Cardiac fibroblast (primary cell): ENCODE results near the gene GJA3.

Experiments
- DNase-seq, 2 donors: peaks; one replicate each; pipeline versions ENCODE4 v3.0.0 to v3.0.0-alpha.2; 2010; ENCODE audit warnings: low read depth in 2 of 2
- H3K4me3 ChIP-seq, 2 donors: replicated peaks in 1 of 2; 1 replicate in 1 of 2; 2 replicates in 1 of 2; pipeline ENCODE4 v1.5.1; 2011; ENCODE audit warnings: low read depth in 2 of 2, low read length in 2 of 2, mild to moderate bottlenecking in 2 of 2, moderate library complexity in 1 of 2
- TF ChIP-seq, protein P1 (sequence below): IDR thresholded peaks from one replicate; pipeline ENCODE4 v1.5.1; 2011; ENCODE audit warnings: low read depth, mild to moderate bottlenecking, low read length, inconsistent platforms

Gene GJA3

DNA sequence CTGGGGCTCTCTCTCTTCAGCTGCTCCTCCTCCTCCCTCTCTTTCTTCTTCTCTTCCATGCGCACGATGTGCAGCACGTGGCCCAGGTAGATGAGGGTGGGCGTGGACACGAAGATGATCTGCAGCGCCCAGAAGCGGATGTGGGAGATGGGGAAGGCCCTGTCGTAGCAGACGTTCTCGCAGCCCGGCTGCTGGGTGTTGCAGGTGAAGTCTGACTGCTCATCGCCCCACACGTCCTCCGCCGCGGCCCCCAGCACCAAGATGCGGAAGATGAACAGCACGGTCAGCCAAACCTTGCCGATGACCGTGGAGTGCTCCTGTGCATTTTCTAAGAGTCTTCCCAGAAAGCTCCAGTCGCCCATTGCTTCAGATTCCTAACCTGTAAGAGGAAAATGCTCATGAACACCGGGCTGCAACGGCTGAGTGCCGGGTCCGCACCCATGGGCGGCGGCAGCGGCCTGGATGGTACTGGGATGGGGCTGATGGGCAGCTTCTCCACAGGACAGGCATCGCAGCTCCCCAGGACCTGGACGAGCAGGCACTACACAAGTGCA is 17.8 kb downstream of the GJA3 start:
- H3K4me3 ChIP-seq = no peak overlapping the region
- TF ChIP-seq, protein P1, sequence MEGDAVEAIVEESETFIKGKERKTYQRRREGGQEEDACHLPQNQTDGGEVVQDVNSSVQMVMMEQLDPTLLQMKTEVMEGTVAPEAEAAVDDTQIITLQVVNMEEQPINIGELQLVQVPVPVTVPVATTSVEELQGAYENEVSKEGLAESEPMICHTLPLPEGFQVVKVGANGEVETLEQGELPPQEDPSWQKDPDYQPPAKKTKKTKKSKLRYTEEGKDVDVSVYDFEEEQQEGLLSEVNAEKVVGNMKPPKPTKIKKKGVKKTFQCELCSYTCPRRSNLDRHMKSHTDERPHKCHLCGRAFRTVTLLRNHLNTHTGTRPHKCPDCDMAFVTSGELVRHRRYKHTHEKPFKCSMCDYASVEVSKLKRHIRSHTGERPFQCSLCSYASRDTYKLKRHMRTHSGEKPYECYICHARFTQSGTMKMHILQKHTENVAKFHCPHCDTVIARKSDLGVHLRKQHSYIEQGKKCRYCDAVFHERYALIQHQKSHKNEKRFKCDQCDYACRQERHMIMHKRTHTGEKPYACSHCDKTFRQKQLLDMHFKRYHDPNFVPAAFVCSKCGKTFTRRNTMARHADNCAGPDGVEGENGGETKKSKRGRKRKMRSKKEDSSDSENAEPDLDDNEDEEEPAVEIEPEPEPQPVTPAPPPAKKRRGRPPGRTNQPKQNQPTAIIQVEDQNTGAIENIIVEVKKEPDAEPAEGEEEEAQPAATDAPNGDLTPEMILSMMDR = no peak
- DNase-seq = no peak

DNA sequence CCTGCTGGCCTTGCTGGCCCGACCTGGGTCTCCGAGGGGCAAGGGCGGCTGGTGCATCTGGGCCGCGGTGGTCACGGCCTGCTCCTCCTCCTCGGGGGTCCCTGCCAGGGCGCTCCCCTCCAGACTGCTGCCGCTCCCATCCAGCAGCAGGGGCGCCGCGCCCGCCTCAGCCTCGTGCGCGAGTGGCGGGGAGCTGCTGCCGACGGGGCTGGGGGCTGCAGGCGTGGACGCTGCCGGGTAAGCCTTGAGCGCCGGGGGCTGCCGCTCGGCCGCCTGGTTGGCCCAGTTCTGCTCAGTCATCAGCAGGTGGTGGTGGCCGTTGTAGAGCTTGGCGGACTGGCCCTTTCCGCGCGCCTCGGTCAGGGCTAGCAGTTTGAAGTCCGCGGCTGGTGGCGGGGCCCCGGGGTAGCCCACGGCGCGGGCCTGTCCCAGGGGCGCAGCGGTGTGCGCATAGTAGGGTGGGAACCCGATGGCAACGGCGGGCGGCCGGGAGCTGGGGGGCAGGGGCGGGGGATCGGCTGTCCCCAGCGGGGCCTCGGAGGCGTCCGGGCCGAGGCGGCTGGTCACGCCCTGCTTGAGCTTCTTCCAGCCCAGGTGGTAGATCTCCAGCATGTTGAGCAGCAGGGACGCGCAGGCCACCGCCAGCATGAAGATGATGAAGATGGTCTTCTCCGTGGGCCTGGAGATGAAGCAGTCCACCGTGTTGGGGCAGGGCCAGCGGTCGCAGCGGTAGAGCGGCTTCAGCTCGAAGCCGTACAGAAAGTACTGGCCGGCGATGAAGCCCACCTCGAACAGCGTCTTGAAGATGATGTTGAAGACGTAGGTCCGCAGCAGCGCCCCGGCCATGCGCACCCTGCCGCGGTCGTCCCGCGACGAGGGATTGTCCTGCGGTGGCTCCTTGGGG is 18.6 kb downstream of the GJA3 start:
- DNase-seq = no peak
- H3K4me3 ChIP-seq = no peak overlapping the region

DNA sequence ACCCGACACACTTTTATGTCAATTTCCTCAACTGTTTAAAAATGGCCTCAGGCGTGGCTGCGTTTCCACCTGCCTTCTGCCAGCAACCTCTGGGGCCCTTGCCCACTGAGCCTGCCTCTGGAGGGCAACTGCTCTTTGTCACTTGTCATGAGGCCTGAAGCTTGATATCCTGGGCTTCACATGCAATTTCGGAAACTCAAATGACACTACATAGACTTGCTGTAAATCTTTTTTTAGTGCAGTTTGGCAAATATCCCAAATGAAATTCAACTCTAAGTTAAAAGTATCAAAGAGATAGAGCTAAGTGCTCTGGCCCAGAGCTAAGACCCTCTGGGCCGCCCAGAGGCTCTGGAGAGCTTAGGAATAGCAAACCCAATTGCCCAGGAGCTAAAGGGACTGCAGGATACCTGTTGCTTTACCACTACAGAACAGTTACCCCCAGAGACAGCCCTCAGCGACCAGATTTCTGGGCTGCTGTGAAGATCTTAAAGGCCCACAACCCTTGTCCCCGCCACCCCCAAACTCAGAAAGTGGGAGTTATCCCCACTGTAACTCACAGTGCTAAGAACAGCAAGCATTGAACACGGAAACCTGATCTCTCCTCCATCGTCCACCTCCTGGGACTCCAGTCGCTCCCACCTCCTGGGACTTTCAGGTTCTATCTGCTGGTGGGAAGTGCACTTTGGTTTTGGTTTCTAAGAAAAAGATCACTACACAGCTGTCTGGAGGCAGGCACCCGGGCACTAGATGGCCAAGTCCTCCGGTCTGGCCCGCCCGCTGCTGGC is 19.4 kb downstream of the GJA3 start:
- no peak overlapping the region for H3K4me3 ChIP-seq
- TF ChIP-seq, protein P1 = no peak
- DNase-seq = peak in 1 of 2 donors; percentile 19

More for the DNA sequence above, 18.6 kb downstream of the GJA3 start:
- TF ChIP-seq, protein P1 = no peak

DNA sequence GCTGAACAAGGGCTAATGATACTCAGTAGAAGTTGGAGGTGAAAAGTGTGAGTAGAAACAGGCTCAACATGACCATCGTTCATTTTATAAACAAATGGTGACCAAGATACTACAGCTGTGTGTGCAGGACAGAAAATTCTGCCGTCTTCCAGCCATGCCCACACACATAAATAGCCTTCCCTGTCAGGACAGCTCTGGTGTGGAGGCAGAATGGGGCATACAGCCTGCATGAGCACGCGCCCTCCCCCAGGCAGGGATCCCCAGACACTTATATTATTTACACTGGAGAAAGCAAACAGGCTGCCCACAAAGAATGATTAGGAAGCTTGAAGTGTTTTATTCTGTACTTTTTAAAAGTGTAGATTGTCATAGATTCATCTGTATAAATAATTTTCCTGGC is 20.4 kb downstream of the GJA3 start:
- no peak overlapping the region for H3K4me3 ChIP-seq
- DNase-seq = no peak
- TF ChIP-seq, protein P1 = no peak

DNA sequence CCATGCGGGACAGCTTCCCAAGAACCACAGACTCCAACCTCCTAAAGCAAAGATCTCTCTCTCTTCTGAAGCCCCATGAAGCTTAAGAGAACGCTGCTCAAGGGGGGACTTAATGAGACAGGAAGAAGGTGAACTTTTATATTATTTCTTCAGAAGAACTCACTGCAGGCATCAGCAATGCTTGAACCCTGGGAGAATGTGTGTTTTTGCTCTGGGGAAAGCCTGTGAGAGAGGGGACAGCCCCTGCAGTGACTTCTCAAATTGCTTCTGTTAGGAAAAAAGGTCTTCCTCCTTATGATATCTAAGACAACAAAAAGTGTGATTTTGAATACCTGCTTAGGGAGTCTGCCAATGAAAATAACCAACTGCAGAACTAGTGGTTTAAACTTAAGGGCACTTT is 23.0 kb downstream of the GJA3 start:
- no peak for DNase-seq
- no peak overlapping the region for H3K4me3 ChIP-seq
- TF ChIP-seq, protein P1 = no peak

DNA sequence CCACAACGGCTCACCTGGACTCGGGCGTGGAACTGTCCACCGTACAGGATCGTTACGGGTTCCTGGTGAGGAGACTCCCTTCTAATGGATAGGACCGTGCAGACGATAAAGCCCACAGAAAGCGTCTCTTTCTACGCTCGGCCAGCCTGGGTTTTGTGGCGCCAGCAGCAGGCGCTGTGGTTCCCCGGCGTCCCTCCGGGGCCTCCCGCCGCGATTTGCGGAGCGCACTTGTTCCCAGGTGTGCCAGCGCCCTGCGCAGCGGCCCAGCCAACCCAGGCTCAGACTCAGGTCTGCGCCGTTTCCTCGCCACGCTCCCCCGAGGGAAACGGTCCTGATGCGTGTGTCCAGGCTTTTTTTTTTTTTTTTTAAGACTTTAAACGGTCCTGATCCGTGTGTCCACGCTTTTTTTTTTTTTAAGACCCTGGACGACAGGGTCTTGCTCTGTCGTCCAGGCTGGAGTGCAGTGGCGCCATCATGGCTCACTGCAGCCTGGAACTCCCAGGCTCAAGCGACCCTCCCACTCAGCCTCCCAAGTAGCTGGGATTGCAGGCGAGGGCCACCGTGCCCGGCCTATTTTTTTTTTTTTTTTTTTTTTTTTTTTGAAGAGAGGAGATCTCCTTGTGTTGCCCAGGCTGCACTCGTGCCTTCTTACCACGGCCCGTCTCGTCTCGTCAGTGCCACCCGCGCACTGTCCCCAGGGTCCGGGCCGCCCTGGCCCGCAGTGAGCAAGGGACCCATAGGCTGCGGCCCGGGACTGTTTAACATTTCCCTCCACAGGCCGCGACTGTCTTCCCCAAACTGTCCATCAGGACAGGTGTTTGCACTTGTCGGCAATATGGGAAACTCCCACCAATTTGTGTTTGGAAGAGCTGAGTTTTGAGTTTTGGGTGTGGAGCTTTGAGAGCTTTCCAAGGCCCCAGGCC is 23.8 kb downstream of the GJA3 start:
- no peak for DNase-seq
- TF ChIP-seq, protein P1 = peak; percentile 40
- no peak overlapping the region for H3K4me3 ChIP-seq
